K562 treated with DMSO at 1 percent for 4 hours (cell line): ENCODE measurements around the gene NEK10. TPM values are rescaled to one million over a fixed set of nuclear protein-coding genes. Genes with fewer than 3 reads are reported as not detected.

Source experiments
- total RNA-seq: library from RNA; unstranded; fragments of 300-600 nt; gene quantifications from 2 replicates; pipeline ENCODE4 v1.2.3, GENCODE V29; 2022; ENCODE audit not compliant: insufficient read depth

Gene NEK10, protein sequence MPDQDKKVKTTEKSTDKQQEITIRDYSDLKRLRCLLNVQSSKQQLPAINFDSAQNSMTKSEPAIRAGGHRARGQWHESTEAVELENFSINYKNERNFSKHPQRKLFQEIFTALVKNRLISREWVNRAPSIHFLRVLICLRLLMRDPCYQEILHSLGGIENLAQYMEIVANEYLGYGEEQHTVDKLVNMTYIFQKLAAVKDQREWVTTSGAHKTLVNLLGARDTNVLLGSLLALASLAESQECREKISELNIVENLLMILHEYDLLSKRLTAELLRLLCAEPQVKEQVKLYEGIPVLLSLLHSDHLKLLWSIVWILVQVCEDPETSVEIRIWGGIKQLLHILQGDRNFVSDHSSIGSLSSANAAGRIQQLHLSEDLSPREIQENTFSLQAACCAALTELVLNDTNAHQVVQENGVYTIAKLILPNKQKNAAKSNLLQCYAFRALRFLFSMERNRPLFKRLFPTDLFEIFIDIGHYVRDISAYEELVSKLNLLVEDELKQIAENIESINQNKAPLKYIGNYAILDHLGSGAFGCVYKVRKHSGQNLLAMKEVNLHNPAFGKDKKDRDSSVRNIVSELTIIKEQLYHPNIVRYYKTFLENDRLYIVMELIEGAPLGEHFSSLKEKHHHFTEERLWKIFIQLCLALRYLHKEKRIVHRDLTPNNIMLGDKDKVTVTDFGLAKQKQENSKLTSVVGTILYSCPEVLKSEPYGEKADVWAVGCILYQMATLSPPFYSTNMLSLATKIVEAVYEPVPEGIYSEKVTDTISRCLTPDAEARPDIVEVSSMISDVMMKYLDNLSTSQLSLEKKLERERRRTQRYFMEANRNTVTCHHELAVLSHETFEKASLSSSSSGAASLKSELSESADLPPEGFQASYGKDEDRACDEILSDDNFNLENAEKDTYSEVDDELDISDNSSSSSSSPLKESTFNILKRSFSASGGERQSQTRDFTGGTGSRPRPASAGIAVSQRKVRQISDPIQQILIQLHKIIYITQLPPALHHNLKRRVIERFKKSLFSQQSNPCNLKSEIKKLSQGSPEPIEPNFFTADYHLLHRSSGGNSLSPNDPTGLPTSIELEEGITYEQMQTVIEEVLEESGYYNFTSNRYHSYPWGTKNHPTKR
- not detected in 2 replicates for total RNA-seq

DNA sequence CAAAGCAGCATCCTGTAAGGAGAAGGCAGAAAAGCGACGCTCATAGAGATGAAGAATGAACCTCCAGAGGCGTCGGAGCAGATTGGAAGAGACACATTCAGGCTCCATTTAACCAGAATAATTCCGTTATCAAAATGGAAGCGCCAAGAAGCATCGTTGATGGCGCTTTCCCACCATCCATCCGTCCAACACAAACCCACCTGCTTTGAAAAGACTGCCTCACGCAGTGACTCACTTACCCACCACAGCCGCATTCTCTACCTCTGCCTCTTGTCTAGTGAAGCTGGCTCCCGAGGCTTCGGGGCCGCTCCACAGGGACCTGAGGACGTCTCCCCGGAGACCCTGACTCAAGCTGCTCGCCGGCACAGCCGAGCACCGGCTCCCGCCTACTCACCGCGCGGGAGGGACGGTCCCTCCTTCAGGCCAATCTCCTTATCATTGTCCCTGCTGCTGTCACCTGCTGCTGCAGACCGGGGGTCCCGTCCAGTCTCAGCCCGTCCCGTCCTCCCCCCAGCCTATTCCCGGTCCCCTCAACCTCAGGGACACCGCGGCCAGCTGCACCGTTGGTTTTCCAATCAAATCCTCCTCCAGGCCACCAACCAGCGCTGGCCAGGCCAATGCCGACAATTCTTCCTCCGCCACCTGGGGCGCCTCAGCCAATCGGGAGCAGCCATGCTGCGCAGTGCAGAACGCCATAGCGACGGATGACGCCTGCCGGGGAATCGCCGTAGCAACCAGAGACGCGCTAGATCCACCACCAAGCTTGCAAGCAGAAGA is at the start of gene NEK10:
Gene NEK10, minus strand, starts transcription at position 553 of the 777 bp plus-strand sequence. CDS start 16,501 bp downstream, outside the sequence.

Other genes with a start within 250 kb of the NEK10 start
- gene SLC4A7, start 115.0 kb upstream of the NEK10 start, total RNA-seq, result 2.1 and 5.1 TPM in 2 replicates